ENCODE data around the gene ABCA12.
A peak's percentile ranks its signal among the peaks of the same experiment; 100 is the strongest.

The ABCA12 gene

DNA sequence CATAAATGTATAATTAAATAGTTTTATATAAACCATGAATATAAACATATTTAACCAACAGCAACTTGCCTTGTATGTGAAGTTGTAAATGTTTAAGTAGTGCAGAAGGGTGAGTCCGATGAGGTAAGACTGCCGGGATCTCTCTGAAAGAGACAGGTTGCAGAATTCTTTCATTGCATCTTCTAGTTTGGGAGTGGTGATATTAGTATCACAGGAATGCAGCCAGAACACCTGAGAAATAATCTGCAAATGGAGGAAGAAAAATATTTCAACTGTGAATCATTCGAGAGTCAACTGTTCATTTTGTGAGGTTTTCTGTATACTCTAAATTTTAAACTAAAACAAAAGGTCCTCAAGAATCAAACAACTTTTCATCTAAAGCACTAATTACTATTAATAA is 123.0 kb downstream of the ABCA12 start:
- TF ChIP-seq CTCF (IDR thresholded peaks at IDR 0.05; ENCODE audit: insufficient read depth, low read length, missing control alignments): no peak
- no peak for DNase-seq (ENCODE audit: low read depth, low spot score)
- H3K4me3 ChIP-seq (ENCODE audit: low read depth, low read length): no peak overlapping the region
- ChIA-PET CTCF (no interaction called here), POLR2A (no interaction called here)

DNA sequence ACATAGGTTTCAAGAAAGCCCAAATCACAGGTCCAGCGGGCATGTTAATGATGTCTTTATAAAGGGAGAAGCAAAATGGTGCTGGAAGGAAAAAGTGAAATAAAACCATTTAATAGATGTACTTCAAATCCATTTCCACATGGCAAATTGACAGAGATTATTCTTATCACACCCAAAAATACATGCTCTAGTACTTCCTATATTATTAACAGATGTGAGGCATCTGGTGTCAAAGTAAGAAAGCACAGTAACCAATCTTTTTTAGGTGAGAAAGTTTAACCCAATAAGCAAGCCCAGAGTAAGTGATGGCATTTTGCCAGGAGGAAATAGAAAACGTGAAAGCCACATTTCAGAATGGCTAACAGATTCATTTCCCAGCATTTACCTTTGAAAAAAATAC is 128.0 kb downstream of the ABCA12 start:
- no peak overlapping the region for H3K4me3 ChIP-seq (ENCODE audit: low read depth, low read length)

DNA sequence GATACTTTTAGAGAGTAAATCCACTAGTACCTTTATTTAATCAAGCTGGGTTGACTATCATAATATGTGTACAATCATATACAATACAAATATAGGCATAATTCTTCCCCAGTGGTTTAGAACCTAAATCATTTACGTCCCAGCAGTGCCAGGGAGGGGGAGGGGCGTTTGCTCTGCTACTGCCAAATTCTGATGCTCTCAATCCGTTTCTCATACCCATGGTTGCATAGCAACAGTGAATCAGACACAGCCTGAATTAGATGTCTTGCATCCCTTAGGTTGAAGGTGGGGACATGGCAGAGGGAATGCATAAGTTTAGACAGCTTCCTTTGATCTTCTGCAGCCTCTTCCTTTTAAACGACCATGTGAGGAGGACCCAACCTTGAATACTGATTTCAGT is 135.4 kb downstream of the ABCA12 start:
- TF ChIP-seq CTCF (IDR thresholded peaks at IDR 0.05; ENCODE audit: insufficient read depth, low read length, missing control alignments): no peak
- DNase-seq (ENCODE audit: low read depth, low spot score): no peak
- no peak overlapping the region for H3K4me3 ChIP-seq (ENCODE audit: low read depth, low read length)
- POLR2A ChIA-PET: no interaction called here
- CTCF ChIA-PET: interaction anchor here (0.7 kb wide), 1 partner anchor 929 kb away, joined by 3 read pairs; no protein-coding TSS in a partner anchor

More for the DNA sequence above, 128.0 kb downstream of the ABCA12 start:
- no peak for DNase-seq (ENCODE audit: low read depth, low spot score)
- TF ChIP-seq CTCF (IDR thresholded peaks at IDR 0.05; ENCODE audit: insufficient read depth, low read length, missing control alignments): no peak
- POLR2A ChIA-PET: no interaction called here
- CTCF ChIA-PET: no interaction called here

DNA sequence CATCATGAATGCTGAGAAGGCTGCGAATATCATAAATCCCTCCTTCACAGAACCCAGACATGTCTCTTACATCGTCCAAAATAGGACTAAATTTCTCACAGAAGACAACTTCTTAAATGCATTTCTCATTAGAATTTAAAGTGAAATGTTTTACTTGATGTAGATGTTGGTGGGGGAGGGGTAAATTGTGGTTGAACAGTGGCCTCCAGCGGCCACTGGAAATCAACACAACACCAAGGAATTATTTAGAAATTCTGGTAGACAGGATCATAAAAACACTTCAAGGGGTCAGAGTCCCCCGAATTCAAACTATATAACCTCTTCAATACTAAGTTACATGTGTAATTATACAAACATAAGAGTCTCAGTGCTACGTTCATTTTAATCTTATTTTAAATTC is 135.9 kb downstream of the ABCA12 start:
- peak; percentile 3 for DNase-seq (ENCODE audit: low read depth, low spot score)
- H3K4me3 ChIP-seq (ENCODE audit: low read depth, low read length): no peak overlapping the region
- TF ChIP-seq CTCF (IDR thresholded peaks at IDR 0.05; ENCODE audit: insufficient read depth, low read length, missing control alignments): peak; percentile 14
- POLR2A ChIA-PET: no interaction called here
- CTCF ChIA-PET: interaction anchor here (0.7 kb wide), 1 partner anchor 930 kb away, joined by 3 read pairs; no protein-coding TSS in a partner anchor

GRCh38 chr2:215000721-215001120 is 137.7 kb downstream of the ABCA12 start:
- CTCF ChIA-PET: no interaction called here

More at GRCh38 chr2:215000721-215001120, 137.7 kb downstream of the ABCA12 start:
- TF ChIP-seq CTCF (IDR thresholded peaks at IDR 0.05; ENCODE audit: insufficient read depth, low read length, missing control alignments): no peak
- POLR2A ChIA-PET: no interaction called here
- no peak for DNase-seq (ENCODE audit: low read depth, low spot score)
- no peak overlapping the region for H3K4me3 ChIP-seq (ENCODE audit: low read depth, low read length)

Measured in AG04449 (cell line).